Vagina (tissue), 2 donors: ENCODE data around the gene GPC2. TPM values are rescaled to one million over a fixed set of nuclear protein-coding genes. Genes with fewer than 3 reads are reported as not detected.

Experiments
- DNase-seq, 2 donors: peaks; one replicate each; pipeline ENCODE4 v3.0.0-alpha.2; 2017; ENCODE audit errors: extremely low spot score in 2 of 2
- H3K27ac ChIP-seq: fragments of 200-600 bp; sonication (generic); one replicate; pipeline ENCODE4 v1.5.1; 2019
- H3K27me3 ChIP-seq: fragments of 200-600 bp; sonication (generic); one replicate; pipeline ENCODE4 v1.5.1; 2019
- H3K36me3 ChIP-seq, 2 donors: fragments of 200-600 bp; sonication (generic); one replicate each; pipeline ENCODE4 v1.5.1; 2017 to 2019
- H3K4me1 ChIP-seq: fragments of 200-600 bp; sonication (generic); one replicate; pipeline ENCODE4 v1.5.1; 2019
- H3K4me3 ChIP-seq, 2 donors: fragments of 200-600 bp; sonication (generic); 1 replicate in 1 of 2; 2 replicates in 1 of 2; pipeline ENCODE4 v1.5.1; 2016 to 2019
- H3K9me3 ChIP-seq: fragments of 200-600 bp; sonication (generic); one replicate; pipeline ENCODE4 v1.5.1; 2019
- POLR2A ChIP-seq, 2 donors: fragments of 450-650 bp; IDR thresholded peaks; one replicate each; pipeline ENCODE4 v1.6.1; 2017; ENCODE audit warnings: antibody characterized with exemption in 2 of 2, mild to moderate bottlenecking in 2 of 2, moderate library complexity in 2 of 2
- POLR2AphosphoS5 ChIP-seq, 2 donors: sonication (generic); formaldehyde crosslinking; IDR thresholded peaks; one replicate each; pipeline ENCODE4 v1.9.0; 2017; ENCODE audit warnings: antibody characterized with exemption in 2 of 2, mild to moderate bottlenecking in 2 of 2, low read depth in 1 of 2; ENCODE audit not compliant: insufficient read depth in 1 of 2
- intact Hi-C: fragments of 100-400 bp; cut with DNase I; formaldehyde crosslinking; loops from one replicate; pipeline ENCODE4 v1.15.1; 2023
- total RNA-seq: library from RNA; depleted of rRNA; stranded (reverse); fragments of >200 nt; gene quantifications from one replicate; pipeline ENCODE4 v1.2.3, GENCODE V29; 2016
- TF ChIP-seq, protein P1 (sequence below), 3 experiments: fragments of 450-650 bp in 2 of 3; fragments of 200-600 bp in 1 of 3; sonication (generic) in 1 of 3; IDR thresholded peaks; one replicate each; pipeline ENCODE4 v1.5.1; 2017 to 2019; ENCODE audit warnings: antibody characterized with exemption in 3 of 3, mild to moderate bottlenecking in 2 of 3, moderate library complexity in 2 of 3

Gene GPC2
- total RNA-seq, 1 donor from 2014 or later = 7.4 TPM

DNA sequence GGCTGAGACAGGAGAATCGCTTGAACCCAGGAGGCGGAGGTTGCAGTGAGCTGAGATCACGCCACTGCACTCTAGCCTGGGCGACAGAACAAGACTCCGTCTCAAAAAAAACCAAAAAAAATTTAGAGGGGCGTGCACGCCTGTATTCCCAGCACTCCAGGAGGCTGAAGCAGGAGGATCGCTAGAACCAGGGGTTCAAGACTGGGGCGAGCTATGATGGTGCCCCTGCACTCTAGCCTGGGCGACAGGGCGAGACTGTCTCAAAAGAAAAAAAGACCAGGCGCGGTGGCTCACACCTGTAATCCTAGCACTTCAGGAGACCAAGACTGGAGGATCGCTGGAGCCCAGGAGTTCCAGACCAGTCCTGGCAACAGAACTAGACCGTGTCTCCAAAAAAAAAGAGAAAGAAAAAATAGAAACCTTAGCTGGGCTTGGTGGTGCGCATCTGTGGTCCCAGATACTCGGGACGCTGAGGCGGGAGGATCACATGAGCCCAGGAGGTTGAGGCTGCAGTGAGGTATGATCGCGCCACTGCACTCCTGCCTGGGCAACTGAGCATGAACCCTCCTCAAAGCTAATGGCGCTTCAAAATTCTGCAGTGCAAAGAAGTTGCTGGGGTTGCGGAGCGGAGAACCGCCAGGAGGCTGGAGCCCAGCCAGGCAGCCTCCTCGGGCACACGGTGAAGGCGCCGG lies 50.8 kb downstream of the GPC2 start:
- Histone ChIP-seq H3K4me1 (peaks cover 39% of the 10 kb centered on the region), H3K9me3 (no peaks in the 10 kb centered on the region), H3K27ac (peak overlapping the region; percentile 96), H3K27me3 (no peaks in the 10 kb centered on the region), H3K4me3 (peak overlapping the region; percentile 86 to 92), H3K36me3 (no peaks in the 10 kb centered on the region)
- intact Hi-C loops = no loop called here
- no peak for TF ChIP-seq POLR2A (IDR thresholded peaks at IDR 0.05)
- TF ChIP-seq, protein P1, sequence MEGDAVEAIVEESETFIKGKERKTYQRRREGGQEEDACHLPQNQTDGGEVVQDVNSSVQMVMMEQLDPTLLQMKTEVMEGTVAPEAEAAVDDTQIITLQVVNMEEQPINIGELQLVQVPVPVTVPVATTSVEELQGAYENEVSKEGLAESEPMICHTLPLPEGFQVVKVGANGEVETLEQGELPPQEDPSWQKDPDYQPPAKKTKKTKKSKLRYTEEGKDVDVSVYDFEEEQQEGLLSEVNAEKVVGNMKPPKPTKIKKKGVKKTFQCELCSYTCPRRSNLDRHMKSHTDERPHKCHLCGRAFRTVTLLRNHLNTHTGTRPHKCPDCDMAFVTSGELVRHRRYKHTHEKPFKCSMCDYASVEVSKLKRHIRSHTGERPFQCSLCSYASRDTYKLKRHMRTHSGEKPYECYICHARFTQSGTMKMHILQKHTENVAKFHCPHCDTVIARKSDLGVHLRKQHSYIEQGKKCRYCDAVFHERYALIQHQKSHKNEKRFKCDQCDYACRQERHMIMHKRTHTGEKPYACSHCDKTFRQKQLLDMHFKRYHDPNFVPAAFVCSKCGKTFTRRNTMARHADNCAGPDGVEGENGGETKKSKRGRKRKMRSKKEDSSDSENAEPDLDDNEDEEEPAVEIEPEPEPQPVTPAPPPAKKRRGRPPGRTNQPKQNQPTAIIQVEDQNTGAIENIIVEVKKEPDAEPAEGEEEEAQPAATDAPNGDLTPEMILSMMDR (IDR thresholded peaks at IDR 0.05) = no peak
- TF ChIP-seq POLR2AphosphoS5 (IDR thresholded peaks at IDR 0.05; ENCODE audit: insufficient read depth in 1 of 2, low read depth in 1 of 2) = no peak
- no peak for DNase-seq

DNA sequence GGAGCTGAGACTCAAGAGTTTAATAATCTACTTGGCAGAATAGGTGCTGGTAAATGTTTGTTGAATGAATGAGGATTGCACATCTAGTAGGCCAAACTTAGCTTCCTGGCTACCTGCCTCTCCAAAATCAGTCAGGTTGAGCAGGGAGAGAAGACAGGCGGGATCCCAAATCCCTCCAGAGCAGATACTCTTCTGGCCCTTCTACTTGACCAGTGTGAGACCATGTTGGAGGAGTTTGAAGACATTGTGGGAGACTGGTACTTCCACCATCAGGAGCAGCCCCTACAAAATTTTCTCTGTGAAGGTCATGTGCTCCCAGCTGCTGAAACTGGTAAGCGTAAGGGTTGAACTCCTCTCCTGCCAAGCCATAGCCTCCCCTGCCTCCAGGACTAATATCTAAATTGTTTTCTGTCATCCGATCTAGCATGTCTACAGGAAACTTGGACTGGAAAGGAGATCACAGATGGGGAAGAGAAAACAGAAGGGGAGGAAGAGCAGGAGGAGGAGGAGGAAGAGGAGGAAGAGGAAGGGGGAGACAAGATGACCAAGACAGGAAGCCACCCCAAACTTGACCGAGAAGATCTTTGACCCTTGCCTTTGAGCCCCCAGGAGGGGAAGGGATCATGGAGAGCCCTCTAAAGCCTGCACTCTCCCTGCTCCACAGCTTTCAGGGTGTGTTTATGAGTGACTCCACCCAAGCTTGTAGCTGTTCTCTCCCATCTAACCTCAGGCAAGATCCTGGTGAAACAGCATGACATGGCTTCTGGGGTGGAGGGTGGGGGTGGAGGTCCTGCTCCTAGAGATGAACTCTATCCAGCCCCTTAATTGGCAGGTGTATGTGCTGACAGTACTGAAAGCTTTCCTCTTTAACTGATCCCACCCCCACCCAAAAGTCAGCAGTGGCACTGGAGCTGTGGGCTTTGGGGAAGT lies 52.6 kb downstream of the GPC2 start:
- DNase-seq = no peak
- TF ChIP-seq POLR2AphosphoS5 (IDR thresholded peaks at IDR 0.05; ENCODE audit: insufficient read depth in 1 of 2, low read depth in 1 of 2) (no peak), POLR2A (IDR thresholded peaks at IDR 0.05) (no peak)
- TF ChIP-seq, protein P1 (IDR thresholded peaks at IDR 0.05) = no peak
- Histone ChIP-seq H3K4me3 (no peak overlapping the region), H3K27me3 (no peaks in the 10 kb centered on the region), H3K27ac (no peak overlapping the region), H3K36me3 (no peaks in the 10 kb centered on the region), H3K4me1 (peaks cover 39% of the 10 kb centered on the region), H3K9me3 (no peaks in the 10 kb centered on the region)
- intact Hi-C loops = no loop called here

DNA sequence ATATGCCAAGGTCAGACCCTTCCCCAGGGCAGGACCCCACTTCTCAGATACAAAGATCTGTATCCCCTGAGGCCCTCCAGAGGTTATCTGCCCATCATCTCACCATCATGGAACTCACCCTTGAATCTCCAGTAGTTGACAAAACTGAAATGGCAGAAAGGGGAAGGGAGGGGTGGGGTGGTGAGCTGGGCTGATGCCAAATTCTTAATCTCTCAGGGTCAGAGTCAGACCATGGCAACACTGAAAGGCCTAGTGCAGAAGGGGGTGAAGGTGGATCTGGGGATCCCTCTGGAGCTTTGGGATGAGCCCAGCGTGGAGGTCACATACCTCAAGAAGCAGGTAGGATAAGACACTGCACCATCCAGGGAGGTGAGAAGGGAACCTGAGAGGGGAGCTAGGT lies 54.6 kb downstream of the GPC2 start:
- intact Hi-C loops = no loop called here
- H3K27ac ChIP-seq = no peak overlapping the region

DNA sequence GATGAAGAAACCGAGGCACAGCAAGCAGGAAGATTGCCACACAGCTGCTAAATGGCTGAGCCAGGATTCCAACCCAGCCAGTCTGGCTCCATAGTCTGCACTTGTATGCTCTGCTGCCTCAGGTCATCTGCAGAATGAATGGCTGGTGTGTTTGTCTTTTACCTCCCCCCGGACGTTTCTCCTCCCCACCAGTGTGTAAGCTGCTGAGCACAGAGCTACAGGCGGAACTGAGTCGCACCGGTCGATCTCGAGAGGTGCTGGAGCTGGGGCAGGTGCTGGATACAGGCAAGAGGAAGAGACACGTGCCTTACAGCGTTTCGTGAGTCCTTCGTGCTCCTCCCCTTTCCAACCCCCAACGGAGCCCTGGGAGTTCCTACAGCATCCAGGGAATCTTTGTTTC lies 55.1 kb downstream of the GPC2 start:
- TF ChIP-seq, protein P1 (IDR thresholded peaks at IDR 0.05) = no peak
- TF ChIP-seq POLR2A (IDR thresholded peaks at IDR 0.05) (no peak), POLR2AphosphoS5 (IDR thresholded peaks at IDR 0.05; ENCODE audit: insufficient read depth in 1 of 2, low read depth in 1 of 2) (no peak)
- H3K36me3 ChIP-seq = no peaks in the 10 kb centered on the region
- no peaks in the 10 kb centered on the region for H3K27me3 ChIP-seq
- intact Hi-C loops = no loop called here
- no peak overlapping the region for H3K27ac ChIP-seq
- no peaks in the 10 kb centered on the region for H3K9me3 ChIP-seq
- peaks cover 39% of the 10 kb centered on the region for H3K4me1 ChIP-seq
- DNase-seq = no peak
- H3K4me3 ChIP-seq = no peak overlapping the region

More for the DNA sequence above, 54.6 kb downstream of the GPC2 start:
- no peak for TF ChIP-seq POLR2A (IDR thresholded peaks at IDR 0.05)
- no peak for TF ChIP-seq POLR2AphosphoS5 (IDR thresholded peaks at IDR 0.05; ENCODE audit: insufficient read depth in 1 of 2, low read depth in 1 of 2)
- TF ChIP-seq, protein P1 (IDR thresholded peaks at IDR 0.05) = no peak
- Histone ChIP-seq H3K4me3 (no peak overlapping the region), H3K36me3 (no peaks in the 10 kb centered on the region), H3K4me1 (peaks cover 39% of the 10 kb centered on the region), H3K9me3 (no peaks in the 10 kb centered on the region), H3K27me3 (no peaks in the 10 kb centered on the region)
- no peak for DNase-seq

DNA sequence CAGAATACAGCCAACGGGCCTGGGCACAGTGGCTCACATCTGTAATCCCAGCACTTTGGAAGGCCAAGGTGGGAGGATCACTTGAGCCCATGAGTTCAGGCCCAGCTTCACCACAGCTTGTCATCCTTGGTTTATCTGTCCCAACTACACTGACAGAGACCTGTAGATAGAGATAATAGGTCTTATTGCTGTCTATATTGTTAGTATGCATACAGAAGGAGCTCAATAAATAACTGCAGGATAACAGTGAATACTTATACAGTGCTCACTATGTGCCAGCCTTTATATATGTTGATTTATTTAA lies 56.5 kb downstream of the GPC2 start:
- H3K9me3 ChIP-seq = no peaks in the 10 kb centered on the region
- DNase-seq = no peak
- TF ChIP-seq, protein P1 (IDR thresholded peaks at IDR 0.05) = no peak
- peaks cover 31% of the 10 kb centered on the region for H3K4me1 ChIP-seq
- H3K27ac ChIP-seq = peak overlapping the region; percentile 86
- H3K36me3 ChIP-seq = no peaks in the 10 kb centered on the region
- peak overlapping the region; percentile 74 to 81 for H3K4me3 ChIP-seq
- no peaks in the 10 kb centered on the region for H3K27me3 ChIP-seq
- intact Hi-C loops = no loop called here
